Stimulated activated CD4-positive, alpha-beta T cell treated with anti-CD3 and anti-CD28 coated beads, Interleukin-2, amount 100 ng/mL, for 4 hours (primary cell): Measurements from ENCODE around the gene FSD2.

Experiments used
- DNase-seq: peaks from one replicate; pipeline ENCODE4 v3.0.0-alpha.2; 2020; ENCODE audit warnings: low read depth

Gene FSD2

GRCh38 chr15:82805994-82806406, at the start of gene FSD2:
Gene FSD2 (minus strand): TSS chr15:82806069. CDS start chr15:82787390, 18,679 bp downstream.
- no peak for DNase-seq

- no peak for DNase-seq
Measured at GRCh38 chr15:82854554-82854953, 48.7 kb upstream of the FSD2 start.

GRCh38 chr15:82852941-82853561, 47.2 kb upstream of the FSD2 start:
- DNase-seq: no peak

GRCh38 chr15:82851981-82852511, 46.2 kb upstream of the FSD2 start:
- no peak for DNase-seq

GRCh38 chr15:82851306-82851850, 45.5 kb upstream of the FSD2 start:
- DNase-seq: no peak

- no peak for DNase-seq
Measured at GRCh38 chr15:82850731-82851130, 44.9 kb upstream of the FSD2 start.

GRCh38 chr15:82849556-82850512, 44.0 kb upstream of the FSD2 start:
- DNase-seq: peak; percentile 3

- DNase-seq: no peak
Measured at GRCh38 chr15:82848241-82848993, 42.5 kb upstream of the FSD2 start.

- DNase-seq: no peak
Measured at GRCh38 chr15:82847703-82848102, 41.8 kb upstream of the FSD2 start.

GRCh38 chr15:82846621-82847020, 40.8 kb upstream of the FSD2 start:
- no peak for DNase-seq

- DNase-seq: no peak
Measured at GRCh38 chr15:82845686-82846085, 39.8 kb upstream of the FSD2 start.

GRCh38 chr15:82843566-82843965, 37.7 kb upstream of the FSD2 start:
- DNase-seq: no peak

- DNase-seq: no peak
Measured at GRCh38 chr15:82840166-82840565, 34.3 kb upstream of the FSD2 start.

- DNase-seq: no peak
Measured at GRCh38 chr15:82839136-82839535, 33.3 kb upstream of the FSD2 start.

GRCh38 chr15:82838096-82838735, 32.3 kb upstream of the FSD2 start:
- no peak for DNase-seq

GRCh38 chr15:82835391-82835917, 29.6 kb upstream of the FSD2 start:
- DNase-seq: no peak

- no peak for DNase-seq
Measured at GRCh38 chr15:82833362-82833682, 27.5 kb upstream of the FSD2 start.

GRCh38 chr15:82832601-82833361, 26.9 kb upstream of the FSD2 start:
- peak; percentile 26 for DNase-seq

GRCh38 chr15:82831894-82832600, 26.2 kb upstream of the FSD2 start:
- DNase-seq: no peak
